ENCODE data around the gene ASB13. TPM values are rescaled to one million over a fixed set of nuclear protein-coding genes. Genes with fewer than 3 reads are reported as not detected.

Gene ASB13
- total and polyA plus RNA-seq, 2 donors (not counting 1 experiment from before 2014, with no cell fraction given) = 2.5 to 4.4 TPM

GRCh38 chr10:5599613-5600520 is 66.5 kb downstream of the ASB13 start:
- DNase-seq (no peak), ATAC-seq (ENCODE audit: low read depth) (no peak)
- H3K9me3 Mint-ChIP-seq (ENCODE audit: insufficient read depth) = no peaks in the 10 kb centered on the region
- Histone ChIP-seq H3K27ac (ENCODE audit: low read length in 2 of 2) (no peak overlapping the region), H3K27me3 (replicated peaks in 1 of 4; ENCODE audit: control extremely low read depth in 1 of 4, control insufficient read depth in 3 of 4, insufficient read depth in 4 of 4, low read length in 3 of 4) (peaks cover 0 to 12% (median 2%) of the 10 kb centered on the region in 4 experiments), H3K4me3 (ENCODE audit: control extremely low read depth in 1 of 5, extremely low read depth in 1 of 5, insufficient read depth in 1 of 5, low read depth in 2 of 5, low read length in 4 of 5) (no peak overlapping the region), H3K79me2 (ENCODE audit: control insufficient read depth, insufficient read depth, low read length) (no peaks in the 10 kb centered on the region), H3K36me3 (replicated peaks in 1 of 2; ENCODE audit: control extremely low read depth in 1 of 2, control insufficient read depth in 1 of 2, extremely low read depth in 1 of 2, insufficient read depth in 2 of 2, low read length in 1 of 2) (no peaks in the 10 kb centered on the region), H3K9me3 (ENCODE audit: control extremely low read depth in 1 of 3, control insufficient read depth in 2 of 3, insufficient read depth in 1 of 3, low read length in 2 of 3) (peaks cover 0 to 14% (median 5%) of the 10 kb centered on the region in 3 donors), H2AFZ (ENCODE audit: insufficient read depth, low read depth, low read length, poor library complexity, severe bottlenecking) (no peak overlapping the region), H4K20me1 (ENCODE audit: control insufficient read depth, insufficient read depth, low read length, poor library complexity, severe bottlenecking) (no peaks in the 10 kb centered on the region), H3K4me2 (replicated peaks; ENCODE audit: low read depth, low read length, poor library complexity, severe bottlenecking) (no peak overlapping the region), H3K9ac (ENCODE audit: low read length) (no peak overlapping the region), H3K4me1 (ENCODE audit: control insufficient read depth in 2 of 2, insufficient read depth in 2 of 2, low read length in 2 of 2) (no peaks in the 10 kb centered on the region)
- CTCF ChIA-PET = interaction anchor here (0.9 kb wide), 1 partner anchor 23 kb away, joined by 4 read pairs; no protein-coding TSS in a partner anchor
- H3K4me1 Mint-ChIP-seq = peaks cover 1% of the 10 kb centered on the region
- TF ChIP-seq EZH2 (IDR thresholded peaks at IDR 0.05; ENCODE audit: borderline replicate concordance, insufficient read depth, low read depth, low read length, poor library complexity, severe bottlenecking) = no peak
- TF ChIP-seq, protein P1, sequence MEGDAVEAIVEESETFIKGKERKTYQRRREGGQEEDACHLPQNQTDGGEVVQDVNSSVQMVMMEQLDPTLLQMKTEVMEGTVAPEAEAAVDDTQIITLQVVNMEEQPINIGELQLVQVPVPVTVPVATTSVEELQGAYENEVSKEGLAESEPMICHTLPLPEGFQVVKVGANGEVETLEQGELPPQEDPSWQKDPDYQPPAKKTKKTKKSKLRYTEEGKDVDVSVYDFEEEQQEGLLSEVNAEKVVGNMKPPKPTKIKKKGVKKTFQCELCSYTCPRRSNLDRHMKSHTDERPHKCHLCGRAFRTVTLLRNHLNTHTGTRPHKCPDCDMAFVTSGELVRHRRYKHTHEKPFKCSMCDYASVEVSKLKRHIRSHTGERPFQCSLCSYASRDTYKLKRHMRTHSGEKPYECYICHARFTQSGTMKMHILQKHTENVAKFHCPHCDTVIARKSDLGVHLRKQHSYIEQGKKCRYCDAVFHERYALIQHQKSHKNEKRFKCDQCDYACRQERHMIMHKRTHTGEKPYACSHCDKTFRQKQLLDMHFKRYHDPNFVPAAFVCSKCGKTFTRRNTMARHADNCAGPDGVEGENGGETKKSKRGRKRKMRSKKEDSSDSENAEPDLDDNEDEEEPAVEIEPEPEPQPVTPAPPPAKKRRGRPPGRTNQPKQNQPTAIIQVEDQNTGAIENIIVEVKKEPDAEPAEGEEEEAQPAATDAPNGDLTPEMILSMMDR (IDR thresholded peaks at IDR 0.05) = no peak
- 78% methylated on average over 12 of the region's 23 CpGs for WGBS (ENCODE audit: insufficient coverage)
- no peak overlapping the region for H3K27ac Mint-ChIP-seq
- POLR2A ChIA-PET = no interaction called here
- intact Hi-C loops (cut with micrococcal nuclease) = no loop called here
- peaks cover 28% of the 10 kb centered on the region for H3K27me3 Mint-ChIP-seq
- no peak overlapping the region for H3K4me3 Mint-ChIP-seq

- intact Hi-C loops (cut with micrococcal nuclease) = no loop called here
- Mint-ChIP-seq H3K27me3 (peaks cover 41% of the 10 kb centered on the region), H3K4me1 (peaks cover 10% of the 10 kb centered on the region), H3K9me3 (ENCODE audit: insufficient read depth) (no peaks in the 10 kb centered on the region), H3K4me3 (no peak overlapping the region), H3K27ac (no peak overlapping the region)
- POLR2A ChIA-PET = no interaction called here
- no peak overlapping the region for H3K27ac ChIP-seq (ENCODE audit: low read length in 2 of 2)
- DNase-seq = no peak
- H2AFZ ChIP-seq (ENCODE audit: insufficient read depth, low read depth, low read length, poor library complexity, severe bottlenecking) = no peak overlapping the region
- 79% methylated on average over 10 of the region's 11 CpGs for WGBS (ENCODE audit: insufficient coverage)
- H3K27me3 ChIP-seq (replicated peaks in 1 of 4; ENCODE audit: control extremely low read depth in 1 of 4, control insufficient read depth in 3 of 4, insufficient read depth in 4 of 4, low read length in 3 of 4) = peaks cover 0 to 12% (median 4%) of the 10 kb centered on the region in 4 experiments
- no peak overlapping the region for H3K4me2 ChIP-seq (replicated peaks; ENCODE audit: low read depth, low read length, poor library complexity, severe bottlenecking)
- no peak for TF ChIP-seq EZH2 (IDR thresholded peaks at IDR 0.05; ENCODE audit: borderline replicate concordance, insufficient read depth, low read depth, low read length, poor library complexity, severe bottlenecking)
- TF ChIP-seq, protein P1 (IDR thresholded peaks at IDR 0.05) = peak; percentile 30
- H3K36me3 ChIP-seq (replicated peaks in 1 of 2; ENCODE audit: control extremely low read depth in 1 of 2, control insufficient read depth in 1 of 2, extremely low read depth in 1 of 2, insufficient read depth in 2 of 2, low read length in 1 of 2) = no peaks in the 10 kb centered on the region
- CTCF ChIA-PET = no interaction called here
- no peak for ATAC-seq (ENCODE audit: low read depth)
- H3K9ac ChIP-seq (ENCODE audit: low read length) = no peak overlapping the region
- peaks cover 0 to 9% (median 3%) of the 10 kb centered on the region in 3 donors for H3K9me3 ChIP-seq (ENCODE audit: control extremely low read depth in 1 of 3, control insufficient read depth in 2 of 3, insufficient read depth in 1 of 3, low read length in 2 of 3)
- H3K4me1 ChIP-seq (ENCODE audit: control insufficient read depth in 2 of 2, insufficient read depth in 2 of 2, low read length in 2 of 2) = peaks cover 0 to 6% of the 10 kb centered on the region in 2 donors
- no peak overlapping the region for H3K4me3 ChIP-seq (ENCODE audit: control extremely low read depth in 1 of 5, extremely low read depth in 1 of 5, insufficient read depth in 1 of 5, low read depth in 2 of 5, low read length in 4 of 5)
- H4K20me1 ChIP-seq (ENCODE audit: control insufficient read depth, insufficient read depth, low read length, poor library complexity, severe bottlenecking) = no peaks in the 10 kb centered on the region
- no peaks in the 10 kb centered on the region for H3K79me2 ChIP-seq (ENCODE audit: control insufficient read depth, insufficient read depth, low read length)
Measured at GRCh38 chr10:5598085-5598690, 68.2 kb downstream of the ASB13 start.
